HepG2 (cell line): Measurements from ENCODE around the gene AP5Z1. TPM values are rescaled to one million over a fixed set of nuclear protein-coding genes. Genes with fewer than 3 reads are reported as not detected.

Experiments
- ATAC-seq: fragments of 200-7000 bp; cut with Tn5 transposase; 3 replicates; pipeline ENCODE4 v1.9.1; 2020; ENCODE audit warnings: mild to moderate bottlenecking, moderate library complexity
- BruUV-seq: library from RNA; stranded (reverse); fragments of 400-500 nt; replicated peaks from 2 replicates; lab custom pipeline; 2021; lab: Mats Ljungman, UMichigan
- CTCF ChIA-PET: fragments of 300-600 bp; formaldehyde crosslinking; extraction: SDS; loops from one replicate; lab custom pipeline; 2021; ENCODE audit warnings: low total read pairs, inconsistent platforms, low intra/inter-chr PET ratio; lab: Yijun Ruan, JAX
- POLR2A ChIA-PET: fragments of 350-600 bp; sonication (Branson Sonifier 250); formaldehyde crosslinking; loops from one replicate; lab custom pipeline; 2020; ENCODE audit warnings: antibody characterized with exemption, inconsistent platforms; lab: Yijun Ruan, JAX
- DNase-seq: peaks from one replicate; pipeline ENCODE4 v3.0.0-alpha.2; 2015; ENCODE audit warnings: low spot score
- FAIRE-seq: peaks from 3 replicates; lab custom pipeline; 2011; peaks lifted over from hg19 to GRCh38; lab: Jason Lieb, UNC
- H2AFZ ChIP-seq: one replicate; pipeline ENCODE4 v1.6.1; 2011; ENCODE audit warnings: low read length, inconsistent platforms
- H3K27ac ChIP-seq: fragments of 300-600 bp; 3 replicates; pipeline ENCODE4 v1.8.0; 2011; ENCODE audit warnings: mixed run types, mild to moderate bottlenecking, mixed read lengths, low read length, inconsistent platforms; ENCODE audit not compliant: insufficient read depth; ENCODE audit errors: extremely low read length
- H3K27me3 ChIP-seq, 2 experiments: fragments of 200-600 bp in 1 of 2; 2 replicates in 1 of 2; 3 replicates in 1 of 2; pipeline versions ENCODE4 v1.6.0 to v1.8.0; 2011; ENCODE audit warnings: low read length in 2 of 2, mild to moderate bottlenecking in 2 of 2, moderate library complexity in 2 of 2, inconsistent platforms in 1 of 2; ENCODE audit not compliant: insufficient read depth in 2 of 2, control insufficient read depth in 1 of 2
- H3K36me3 ChIP-seq, 2 experiments: fragments of 200-600 bp in 1 of 2; replicated peaks in 1 of 2; 2 replicates in 1 of 2; 3 replicates in 1 of 2; pipeline versions ENCODE4 v1.5.1 to v1.8.0; 2011; ENCODE audit warnings: low read length in 2 of 2, inconsistent platforms in 1 of 2; ENCODE audit not compliant: insufficient read depth in 2 of 2, control insufficient read depth in 1 of 2
- H3K4me1 ChIP-seq: 2 replicates; pipeline ENCODE4 v1.5.1; 2012; ENCODE audit warnings: low read length, inconsistent platforms; ENCODE audit not compliant: insufficient read depth
- H3K4me2 ChIP-seq: 2 replicates; pipeline ENCODE4 v1.6.0; 2011; ENCODE audit warnings: low read depth, low read length, inconsistent platforms
- H3K4me3 ChIP-seq, 3 experiments: fragments of 200-600 bp in 1 of 3; sonication (generic), shearing (Covaris generic) in 1 of 3; replicated peaks in 1 of 3; 2 replicates each; pipeline ENCODE4 v1.5.1; 2011 to 2016; ENCODE audit warnings: low read length in 3 of 3, inconsistent platforms in 2 of 3, low read depth in 2 of 3, mild to moderate bottlenecking in 2 of 3, control low read depth in 1 of 3, mixed read lengths in 1 of 3; ENCODE audit not compliant: insufficient read depth in 1 of 3
- H3K79me2 ChIP-seq: one replicate; pipeline ENCODE4 v1.6.1; 2011; ENCODE audit warnings: low read length, inconsistent platforms; ENCODE audit not compliant: insufficient read depth
- H3K9ac ChIP-seq: 2 replicates; pipeline ENCODE4 v1.6.0; 2011; ENCODE audit warnings: mild to moderate bottlenecking, low read depth, low read length, inconsistent platforms; ENCODE audit not compliant: insufficient read depth
- H3K9me3 ChIP-seq: 2 replicates; pipeline ENCODE4 v1.5.1; 2012; ENCODE audit warnings: mild to moderate bottlenecking, low read length
- H4K20me1 ChIP-seq: 2 replicates; pipeline ENCODE4 v1.6.0; 2011; ENCODE audit warnings: inconsistent platforms, mild to moderate bottlenecking, low read length, moderate library complexity; ENCODE audit not compliant: insufficient read depth
- ARNT2 ChIP-seq: sonication (generic); formaldehyde crosslinking; IDR thresholded peaks from 2 replicates; pipeline ENCODE4 v1.8.0; 2022; ENCODE audit warnings: mild to moderate bottlenecking, low read depth, missing genetic modification reagents, moderate library complexity
- ASH2L ChIP-seq: fragments of 300-600, 200-600 bp; sonication (generic); IDR thresholded peaks from 2 replicates; pipeline ENCODE4 v1.7.0; 2017; ENCODE audit warnings: low read depth, mild to moderate bottlenecking, moderate library complexity, mixed read lengths, low read length; ENCODE audit not compliant: insufficient read length
- DR1 ChIP-seq: sonication (generic); formaldehyde crosslinking; IDR thresholded peaks from 2 replicates; pipeline ENCODE4 v1.8.0; 2021; ENCODE audit warnings: mild to moderate bottlenecking, missing genetic modification reagents, inconsistent platforms
- ETV5 ChIP-seq: IDR thresholded peaks from 2 replicates; pipeline ENCODE4 v1.6.1; 2018; ENCODE audit warnings: missing biosample characterization, missing genetic modification reagents, inconsistent platforms, borderline replicate concordance
- KDM5A ChIP-seq: fragments of 200-600 bp; sonication (generic); IDR thresholded peaks from 2 replicates; pipeline ENCODE4 v1.7.0; 2018; ENCODE audit warnings: antibody characterized with exemption, mild to moderate bottlenecking, low read length, borderline replicate concordance
- NCOA2 ChIP-seq: sonication (generic); formaldehyde crosslinking; IDR thresholded peaks from 2 replicates; pipeline ENCODE4 v1.8.0; 2022; ENCODE audit warnings: inconsistent platforms
- PAWR ChIP-seq: sonication (generic); formaldehyde crosslinking; IDR thresholded peaks from 2 replicates; pipeline ENCODE4 v1.4.0; 2020; ENCODE audit warnings: missing genetic modification reagents, mild to moderate bottlenecking, borderline replicate concordance
- ZSCAN21 ChIP-seq: sonication (generic); formaldehyde crosslinking; IDR thresholded peaks from 2 replicates; pipeline ENCODE4 v1.8.0; 2022; ENCODE audit warnings: mild to moderate bottlenecking, missing genetic modification reagents, moderate library complexity, borderline replicate concordance
- WGBS: methylation state at CpG from one replicate; pipeline ENCODE4 v1.1.6; 2017; ENCODE audit warnings: low lambda C conversion rate; 5-methylcytosine and 5-hydroxymethylcytosine counted together
- in situ Hi-C: cut with HindIII; loops from 2 replicates; pipeline ENCODE4 v1.10.0; 2017; ENCODE audit warnings: low pct_unique_long_range_greater_than_20kb; ENCODE audit not compliant: extremely low pct_ligation_motif_present
- intact Hi-C: fragments of 100-400 bp; cut with micrococcal nuclease; formaldehyde crosslinking; loops from one replicate; pipeline ENCODE4 v1.10.0; 2022; ENCODE audit not compliant: unreplicated experiment
- polyA plus RNA-seq, 8 experiments: library from polyadenylated mRNA; depleted of rRNA in 3 of 8; stranded (reverse) in 7 of 8; unstranded in 1 of 8; fragments of >200 nt; fragmentation: Illumina TruSeq in 4 of 8; extraction: Trizol in 4 of 8; gene quantifications; 2 replicates each; pipeline versions ENCODE4 v1.2.1 to v1.2.3, GENCODE V29; 2011 to 2016; ENCODE audit warnings: low read depth in 4 of 8, missing spikeins in 1 of 8, mixed read lengths in 1 of 8; ENCODE audit not compliant: insufficient read depth in 1 of 8
- total RNA-seq, 5 experiments: library from RNA; depleted of rRNA; stranded (reverse); fragments of >200 nt; fragmentation: Illumina TruSeq; extraction: Trizol; gene quantifications; 2 replicates each; pipeline ENCODE4 v1.2.3, GENCODE V29; 2016; ENCODE audit warnings: low read depth in 1 of 5
- TF ChIP-seq, protein P1 (sequence below): sonication (generic); formaldehyde crosslinking; IDR thresholded peaks from 2 replicates; pipeline ENCODE4 v1.5.0; 2020; ENCODE audit warnings: mild to moderate bottlenecking, missing genetic modification reagents, borderline replicate concordance
- TF ChIP-seq, protein P2 (sequence below): sonication (generic); formaldehyde crosslinking; IDR thresholded peaks from 2 replicates; pipeline ENCODE4 v1.5.0; 2020; ENCODE audit warnings: mild to moderate bottlenecking, missing genetic modification reagents, borderline replicate concordance
- TF ChIP-seq, protein P3 (sequence below): sonication (generic); formaldehyde crosslinking; IDR thresholded peaks from 2 replicates; pipeline ENCODE4 v1.8.0; 2022; ENCODE audit warnings: mild to moderate bottlenecking, missing genetic modification reagents; ENCODE audit not compliant: insufficient replicate concordance
- TF ChIP-seq, protein P4 (sequence below): sonication (generic); formaldehyde crosslinking; IDR thresholded peaks from 2 replicates; pipeline ENCODE4 v1.8.0; 2023; ENCODE audit warnings: mild to moderate bottlenecking, missing genetic modification reagents

Gene AP5Z1
- total and polyA plus RNA-seq, 2 of the 13 experiments (the other 11 are each of a cell fraction or from before 2014, with no cell fraction given), result 9.3 to 15.1 TPM

DNA sequence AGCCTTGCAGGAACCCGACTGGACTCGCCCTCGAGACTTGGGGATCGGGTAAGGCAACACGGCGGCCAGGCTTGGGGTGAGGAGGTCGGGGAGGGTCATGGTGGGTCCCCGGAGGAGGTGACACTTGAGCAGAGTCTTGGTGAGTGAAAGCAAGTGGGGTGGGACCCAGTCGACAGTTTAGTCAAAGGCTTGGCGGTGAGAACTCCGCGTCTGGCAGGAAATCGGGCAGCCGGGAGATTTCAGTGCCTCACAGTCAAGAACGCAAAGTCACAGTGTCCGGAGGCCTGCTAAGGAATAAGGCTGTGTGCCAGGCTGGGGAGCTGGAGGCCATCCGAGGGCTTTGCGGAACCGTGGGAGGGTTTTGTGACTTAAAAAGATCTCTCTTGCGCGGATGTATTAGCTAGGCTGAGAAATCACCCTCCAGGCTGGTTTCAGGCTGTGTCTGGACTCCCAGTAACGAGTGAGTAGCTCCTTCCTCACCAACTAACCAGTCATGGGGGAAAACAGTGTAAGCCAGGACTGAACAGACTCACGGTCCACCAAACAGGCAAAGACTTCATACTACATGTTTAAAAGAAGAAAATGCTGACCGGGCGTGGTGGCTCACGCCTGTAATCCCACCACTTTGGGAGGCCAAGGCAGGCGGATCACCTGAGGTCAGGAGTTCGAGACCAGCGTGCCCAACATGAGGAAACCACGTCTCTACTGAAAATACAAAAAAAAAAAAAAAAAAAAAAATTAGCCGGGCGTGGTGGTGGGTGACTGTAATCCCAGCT lies 613 bp downstream of the AP5Z1 start:
- peaks cover 39% of the 10 kb centered on the region for H3K4me1 ChIP-seq
- H3K79me2 ChIP-seq, result peaks cover 27% of the 10 kb centered on the region
- DNase-seq (no peak), FAIRE-seq (no peak), ATAC-seq (peak; percentile 21)
- no peaks in the 10 kb centered on the region for H4K20me1 ChIP-seq
- peak overlapping the region; percentile 91 for H3K9ac ChIP-seq
- no TSS peak for BruUV-seq
- WGBS, result 3% methylated on average over 27 of the region's 32 CpGs
- H2AFZ ChIP-seq, result no peak overlapping the region
- in situ Hi-C loops (no loop called here), intact Hi-C loops (no loop called here)
- peak overlapping the region; percentile 96 to 98 (median 97) for H3K4me3 ChIP-seq
- H3K27ac ChIP-seq, result peak overlapping the region; percentile 94
- POLR2A ChIA-PET, result interaction anchor here (0.6 to 2.4 kb wide), 17 partner anchors 8 to 468 kb away, joined by 3 to 17 read pairs (median 5); partner anchors contain the start of genes RADIL and RBAK
- H3K9me3 ChIP-seq, result no peaks in the 10 kb centered on the region
- H3K4me2 ChIP-seq, result peak overlapping the region; percentile 93
- peaks cover 2 to 9% of the 10 kb centered on the region in 2 experiments; a peak in 3 of 5 replicates for H3K36me3 ChIP-seq
- CTCF ChIA-PET, result no interaction called here
- no peaks in the 10 kb centered on the region; a peak in 1 of 5 replicates for H3K27me3 ChIP-seq
- TF ChIP-seq KDM5A, result peak; percentile 85
- TF ChIP-seq, protein P1, sequence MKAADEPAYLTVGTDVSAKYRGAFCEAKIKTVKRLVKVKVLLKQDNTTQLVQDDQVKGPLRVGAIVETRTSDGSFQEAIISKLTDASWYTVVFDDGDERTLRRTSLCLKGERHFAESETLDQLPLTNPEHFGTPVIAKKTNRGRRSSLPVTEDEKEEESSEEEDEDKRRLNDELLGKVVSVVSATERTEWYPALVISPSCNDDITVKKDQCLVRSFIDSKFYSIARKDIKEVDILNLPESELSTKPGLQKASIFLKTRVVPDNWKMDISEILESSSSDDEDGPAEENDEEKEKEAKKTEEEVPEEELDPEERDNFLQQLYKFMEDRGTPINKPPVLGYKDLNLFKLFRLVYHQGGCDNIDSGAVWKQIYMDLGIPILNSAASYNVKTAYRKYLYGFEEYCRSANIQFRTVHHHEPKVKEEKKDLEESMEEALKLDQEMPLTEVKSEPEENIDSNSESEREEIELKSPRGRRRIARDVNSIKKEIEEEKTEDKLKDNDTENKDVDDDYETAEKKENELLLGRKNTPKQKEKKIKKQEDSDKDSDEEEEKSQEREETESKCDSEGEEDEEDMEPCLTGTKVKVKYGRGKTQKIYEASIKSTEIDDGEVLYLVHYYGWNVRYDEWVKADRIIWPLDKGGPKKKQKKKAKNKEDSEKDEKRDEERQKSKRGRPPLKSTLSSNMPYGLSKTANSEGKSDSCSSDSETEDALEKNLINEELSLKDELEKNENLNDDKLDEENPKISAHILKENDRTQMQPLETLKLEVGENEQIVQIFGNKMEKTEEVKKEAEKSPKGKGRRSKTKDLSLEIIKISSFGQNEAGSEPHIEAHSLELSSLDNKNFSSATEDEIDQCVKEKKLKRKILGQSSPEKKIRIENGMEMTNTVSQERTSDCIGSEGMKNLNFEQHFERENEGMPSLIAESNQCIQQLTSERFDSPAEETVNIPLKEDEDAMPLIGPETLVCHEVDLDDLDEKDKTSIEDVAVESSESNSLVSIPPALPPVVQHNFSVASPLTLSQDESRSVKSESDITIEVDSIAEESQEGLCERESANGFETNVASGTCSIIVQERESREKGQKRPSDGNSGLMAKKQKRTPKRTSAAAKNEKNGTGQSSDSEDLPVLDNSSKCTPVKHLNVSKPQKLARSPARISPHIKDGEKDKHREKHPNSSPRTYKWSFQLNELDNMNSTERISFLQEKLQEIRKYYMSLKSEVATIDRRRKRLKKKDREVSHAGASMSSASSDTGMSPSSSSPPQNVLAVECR (CRISPR knock-in tag), result peak; percentile 66; the same call in 1 of the 2 replicates
- TF ChIP-seq, protein P2, sequence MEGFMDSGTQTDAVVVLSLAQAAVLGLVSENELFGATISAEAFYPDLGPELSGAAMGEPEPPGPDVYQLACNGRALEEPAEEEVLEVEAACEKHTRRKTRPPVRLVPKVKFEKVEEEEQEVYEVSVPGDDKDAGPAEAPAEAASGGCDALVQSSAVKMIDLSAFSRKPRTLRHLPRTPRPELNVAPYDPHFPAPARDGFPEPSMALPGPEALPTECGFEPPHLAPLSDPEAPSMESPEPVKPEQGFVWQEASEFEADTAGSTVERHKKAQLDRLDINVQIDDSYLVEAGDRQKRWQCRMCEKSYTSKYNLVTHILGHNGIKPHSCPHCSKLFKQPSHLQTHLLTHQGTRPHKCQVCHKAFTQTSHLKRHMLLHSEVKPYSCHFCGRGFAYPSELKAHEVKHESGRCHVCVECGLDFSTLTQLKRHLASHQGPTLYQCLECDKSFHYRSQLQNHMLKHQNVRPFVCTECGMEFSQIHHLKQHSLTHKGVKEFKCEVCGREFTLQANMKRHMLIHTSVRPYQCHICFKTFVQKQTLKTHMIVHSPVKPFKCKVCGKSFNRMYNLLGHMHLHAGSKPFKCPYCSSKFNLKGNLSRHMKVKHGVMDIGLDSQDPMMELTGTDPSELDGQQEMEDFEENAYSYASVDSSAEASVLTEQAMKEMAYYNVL, result peak; percentile 12; the same call in 1 of the 2 replicates
- no peak for TF ChIP-seq PAWR (CRISPR knock-in tag)
- TF ChIP-seq ARNT2 (CRISPR knock-in tag), result 0 out of 2 replicates have a peak, but pooled peaks have one; percentile 46
- TF ChIP-seq, protein P3, sequence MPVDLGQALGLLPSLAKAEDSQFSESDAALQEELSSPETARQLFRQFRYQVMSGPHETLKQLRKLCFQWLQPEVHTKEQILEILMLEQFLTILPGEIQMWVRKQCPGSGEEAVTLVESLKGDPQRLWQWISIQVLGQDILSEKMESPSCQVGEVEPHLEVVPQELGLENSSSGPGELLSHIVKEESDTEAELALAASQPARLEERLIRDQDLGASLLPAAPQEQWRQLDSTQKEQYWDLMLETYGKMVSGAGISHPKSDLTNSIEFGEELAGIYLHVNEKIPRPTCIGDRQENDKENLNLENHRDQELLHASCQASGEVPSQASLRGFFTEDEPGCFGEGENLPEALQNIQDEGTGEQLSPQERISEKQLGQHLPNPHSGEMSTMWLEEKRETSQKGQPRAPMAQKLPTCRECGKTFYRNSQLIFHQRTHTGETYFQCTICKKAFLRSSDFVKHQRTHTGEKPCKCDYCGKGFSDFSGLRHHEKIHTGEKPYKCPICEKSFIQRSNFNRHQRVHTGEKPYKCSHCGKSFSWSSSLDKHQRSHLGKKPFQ (CRISPR knock-in tag), result no peak
- TF ChIP-seq, protein P4, sequence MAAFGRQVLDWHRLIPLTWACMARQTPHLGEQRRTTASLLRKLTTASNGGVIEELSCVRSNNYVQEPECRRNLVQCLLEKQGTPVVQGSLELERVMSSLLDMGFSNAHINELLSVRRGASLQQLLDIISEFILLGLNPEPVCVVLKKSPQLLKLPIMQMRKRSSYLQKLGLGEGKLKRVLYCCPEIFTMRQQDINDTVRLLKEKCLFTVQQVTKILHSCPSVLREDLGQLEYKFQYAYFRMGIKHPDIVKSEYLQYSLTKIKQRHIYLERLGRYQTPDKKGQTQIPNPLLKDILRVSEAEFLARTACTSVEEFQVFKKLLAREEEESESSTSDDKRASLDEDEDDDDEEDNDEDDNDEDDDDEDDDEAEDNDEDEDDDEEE (CRISPR knock-in tag), result peak; percentile 5; the same call in 1 of the 2 replicates
- 0 out of 2 replicates have a peak, but pooled peaks have one; percentile 5 for TF ChIP-seq NCOA2
- 0 out of 2 replicates have a peak, but pooled peaks have one; percentile 15 for TF ChIP-seq ZSCAN21 (CRISPR knock-in tag)
- TF ChIP-seq DR1 (CRISPR knock-in tag), result 0 out of 2 replicates have a peak, but pooled peaks have one; percentile 15
- TF ChIP-seq ASH2L, result peak; percentile 22
- TF ChIP-seq ETV5 (CRISPR knock-in tag), result peak; percentile 4; the same call in 1 of the 2 replicates
